Chondrocyte (in vitro differentiated cells): Measurements from ENCODE around the gene PTPN23. TPM values are rescaled to one million over a fixed set of nuclear protein-coding genes. Genes with fewer than 3 reads are reported as not detected.

Source experiments
- DNase-seq: peaks from one replicate; pipeline ENCODE4 v3.0.0; 2021; ENCODE audit warnings: mixed read lengths, low spot score
- H3K27ac Mint-ChIP-seq: one replicate; pipeline ENCODE4 v1.8.0; 2021; ENCODE audit warnings: mild to moderate bottlenecking, moderate library complexity, mixed read lengths; ENCODE audit not compliant: unreplicated experiment
- H3K27me3 Mint-ChIP-seq: 2 replicates; pipeline ENCODE4 v1.8.0; 2021; ENCODE audit warnings: low read depth, mixed read lengths
- H3K36me3 Mint-ChIP-seq: 2 replicates; pipeline ENCODE4 v1.8.0; 2021; ENCODE audit warnings: low read depth, mixed read lengths
- H3K4me1 Mint-ChIP-seq: 2 replicates; pipeline ENCODE4 v1.8.0; 2021; ENCODE audit warnings: low read depth, mild to moderate bottlenecking, mixed read lengths
- H3K4me3 Mint-ChIP-seq: one replicate; pipeline ENCODE4 v1.8.0; 2021; ENCODE audit warnings: mild to moderate bottlenecking, moderate library complexity, mixed read lengths; ENCODE audit not compliant: unreplicated experiment
- H3K9me3 Mint-ChIP-seq: 2 replicates; pipeline ENCODE4 v1.8.0; 2021; ENCODE audit warnings: low read depth, mixed read lengths
- CTCF ChIP-seq: fragments of 200-600 bp; sonication (generic); IDR thresholded peaks from 2 replicates; pipeline ENCODE4 v1.5.0; 2021; ENCODE audit warnings: antibody characterized with exemption, mild to moderate bottlenecking, moderate library complexity
- total RNA-seq: library from RNA; stranded (reverse); gene quantifications from 3 replicates; pipeline ENCODE4 v1.2.1, GENCODE V29; 2021

PTPN23 gene
- total RNA-seq, 1 donor from 2014 or later, result 47.8 TPM

- peaks cover 28% of the 10 kb centered on the region for H3K36me3 Mint-ChIP-seq
- DNase-seq, result no peak
Observed at GRCh38 chr3:47434849-47435248, 54.0 kb downstream of the PTPN23 start.

GRCh38 chr3:47436180-47436579 lies 55.4 kb downstream of the PTPN23 start:
- no peak for DNase-seq
- TF ChIP-seq CTCF, result no peak
- Mint-ChIP-seq H3K4me3 (no peak overlapping the region), H3K9me3 (no peaks in the 10 kb centered on the region), H3K36me3 (peaks cover 25% of the 10 kb centered on the region), H3K27ac (no peak overlapping the region), H3K27me3 (no peaks in the 10 kb centered on the region), H3K4me1 (no peaks in the 10 kb centered on the region)

More at GRCh38 chr3:47434849-47435248, 54.0 kb downstream of the PTPN23 start:
- no peak overlapping the region for H3K27ac Mint-ChIP-seq
- H3K4me3 Mint-ChIP-seq, result no peak overlapping the region
- no peaks in the 10 kb centered on the region for H3K9me3 Mint-ChIP-seq
- H3K27me3 Mint-ChIP-seq, result no peaks in the 10 kb centered on the region
- no peak for TF ChIP-seq CTCF
- no peaks in the 10 kb centered on the region for H3K4me1 Mint-ChIP-seq

- H3K4me3 Mint-ChIP-seq, result no peak overlapping the region
- no peak overlapping the region for H3K27ac Mint-ChIP-seq
- H3K36me3 Mint-ChIP-seq, result peaks cover 6% of the 10 kb centered on the region
- peak; percentile 44 for TF ChIP-seq CTCF
- no peak for DNase-seq
- H3K27me3 Mint-ChIP-seq, result no peaks in the 10 kb centered on the region
- no peaks in the 10 kb centered on the region for H3K9me3 Mint-ChIP-seq
- peaks cover 14% of the 10 kb centered on the region for H3K4me1 Mint-ChIP-seq
Observed at GRCh38 chr3:47440131-47440530, 59.3 kb downstream of the PTPN23 start.

- Mint-ChIP-seq H3K27ac (peak overlapping the region; percentile 57), H3K4me3 (no peak overlapping the region), H3K36me3 (peaks cover 6% of the 10 kb centered on the region), H3K27me3 (no peaks in the 10 kb centered on the region), H3K9me3 (no peaks in the 10 kb centered on the region), H3K4me1 (peaks cover 14% of the 10 kb centered on the region)
- DNase-seq, result no peak
- TF ChIP-seq CTCF, result no peak
Observed at GRCh38 chr3:47441796-47442551, 61.2 kb downstream of the PTPN23 start.

GRCh38 chr3:47443611-47443995 lies 62.8 kb downstream of the PTPN23 start:
- Mint-ChIP-seq H3K36me3 (peaks cover 8% of the 10 kb centered on the region), H3K9me3 (peaks cover 6% of the 10 kb centered on the region), H3K27ac (peak overlapping the region; percentile 56), H3K4me3 (no peak overlapping the region), H3K27me3 (no peaks in the 10 kb centered on the region), H3K4me1 (peaks cover 14% of the 10 kb centered on the region)
- DNase-seq, result no peak
- TF ChIP-seq CTCF, result no peak
